ENCODE data around the gene EGFL6. TPM values are rescaled to one million over a fixed set of nuclear protein-coding genes. Genes with fewer than 3 reads are reported as not detected.
A peak's percentile ranks its signal among the peaks of the same experiment; 100 is the strongest.

EGFL6 gene
- total RNA-seq, 1 donor from 2014 or later: not detected

DNA sequence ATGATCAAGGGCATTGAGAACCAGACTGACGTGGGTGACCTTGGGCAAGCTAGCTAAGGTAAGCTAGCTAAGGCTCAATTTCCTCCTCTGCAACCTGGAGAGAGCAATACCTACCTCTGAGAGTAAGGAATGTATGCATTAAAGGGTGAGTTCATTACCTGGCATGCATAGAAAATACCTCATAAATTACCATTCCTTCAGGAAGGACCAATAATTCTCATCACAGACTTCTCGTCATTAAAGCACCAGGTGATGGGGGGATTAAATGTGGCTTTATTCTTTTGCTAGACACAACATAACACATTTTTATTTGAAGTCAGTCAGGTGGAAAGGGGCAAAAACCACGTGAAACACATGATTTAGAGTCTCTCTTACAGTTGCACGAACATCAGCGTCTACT lies 21.5 kb downstream of the EGFL6 start:
- no peak for DNase-seq (ENCODE audit: low spot score in 2 of 2)
- no peaks in the 10 kb centered on the region for H3K4me1 ChIP-seq
- no peak overlapping the region for H3K4me3 ChIP-seq
- intact Hi-C loops (cut with DNase I): no loop called here
- no peaks in the 10 kb centered on the region for H3K9me3 ChIP-seq
- H3K27me3 ChIP-seq: no peaks in the 10 kb centered on the region
- TF ChIP-seq, protein P1, sequence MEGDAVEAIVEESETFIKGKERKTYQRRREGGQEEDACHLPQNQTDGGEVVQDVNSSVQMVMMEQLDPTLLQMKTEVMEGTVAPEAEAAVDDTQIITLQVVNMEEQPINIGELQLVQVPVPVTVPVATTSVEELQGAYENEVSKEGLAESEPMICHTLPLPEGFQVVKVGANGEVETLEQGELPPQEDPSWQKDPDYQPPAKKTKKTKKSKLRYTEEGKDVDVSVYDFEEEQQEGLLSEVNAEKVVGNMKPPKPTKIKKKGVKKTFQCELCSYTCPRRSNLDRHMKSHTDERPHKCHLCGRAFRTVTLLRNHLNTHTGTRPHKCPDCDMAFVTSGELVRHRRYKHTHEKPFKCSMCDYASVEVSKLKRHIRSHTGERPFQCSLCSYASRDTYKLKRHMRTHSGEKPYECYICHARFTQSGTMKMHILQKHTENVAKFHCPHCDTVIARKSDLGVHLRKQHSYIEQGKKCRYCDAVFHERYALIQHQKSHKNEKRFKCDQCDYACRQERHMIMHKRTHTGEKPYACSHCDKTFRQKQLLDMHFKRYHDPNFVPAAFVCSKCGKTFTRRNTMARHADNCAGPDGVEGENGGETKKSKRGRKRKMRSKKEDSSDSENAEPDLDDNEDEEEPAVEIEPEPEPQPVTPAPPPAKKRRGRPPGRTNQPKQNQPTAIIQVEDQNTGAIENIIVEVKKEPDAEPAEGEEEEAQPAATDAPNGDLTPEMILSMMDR (IDR thresholded peaks at IDR 0.05): no peak
- no peak overlapping the region for H3K27ac ChIP-seq
- no peaks in the 10 kb centered on the region for H3K36me3 ChIP-seq

DNA sequence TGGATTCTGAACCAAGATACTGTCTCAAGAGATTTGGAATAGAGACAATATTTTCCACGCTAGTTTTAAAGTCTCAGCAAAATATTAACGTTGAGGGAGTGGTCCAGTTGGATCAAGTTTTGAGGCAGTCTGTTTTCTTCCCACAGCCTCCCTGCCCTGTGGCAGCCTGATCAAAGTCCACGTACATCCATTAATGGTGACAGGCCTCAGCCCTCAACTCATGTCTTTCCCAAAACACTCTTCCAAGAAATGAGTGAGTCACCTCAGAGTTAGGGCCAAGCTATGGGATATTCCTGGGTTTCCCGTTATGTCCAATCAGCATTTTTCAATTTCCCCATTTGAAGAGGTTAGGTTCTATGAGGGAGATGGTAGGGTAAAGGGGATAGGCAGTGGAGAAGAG lies 28.5 kb downstream of the EGFL6 start:
- no peaks in the 10 kb centered on the region for H3K9me3 ChIP-seq
- TF ChIP-seq, protein P1 (IDR thresholded peaks at IDR 0.05): no peak

DNA sequence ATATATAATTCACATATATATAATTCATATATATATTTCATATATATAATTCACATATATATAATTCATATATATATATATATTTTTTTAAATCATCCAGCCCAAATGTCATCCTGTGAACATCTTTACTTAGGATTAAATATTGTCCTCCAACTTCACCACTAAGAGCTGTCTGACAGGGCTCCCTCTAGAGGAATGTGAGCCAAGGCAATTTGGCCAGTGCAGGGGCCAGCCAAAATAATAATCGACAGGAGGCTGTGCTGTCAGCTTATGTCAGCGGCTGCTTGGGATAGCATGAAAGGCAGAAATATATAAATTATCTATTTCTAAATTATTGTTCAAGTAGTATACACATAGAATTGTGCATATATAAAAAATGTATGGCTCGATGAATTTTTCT lies 29.5 kb downstream of the EGFL6 start:
- Histone ChIP-seq H3K4me1 (peaks cover 0 to 3% of the 10 kb centered on the region in 2 donors), H3K27ac (no peak overlapping the region), H3K4me3 (no peak overlapping the region), H3K36me3 (no peaks in the 10 kb centered on the region), H3K9me3 (no peaks in the 10 kb centered on the region), H3K27me3 (no peaks in the 10 kb centered on the region)
- no peak for DNase-seq (ENCODE audit: low spot score in 2 of 2)
- intact Hi-C loops (cut with DNase I): loop anchor here (5.0 kb wide), 1 partner anchor 77 kb away; no protein-coding TSS in a partner anchor
- TF ChIP-seq, protein P1 (IDR thresholded peaks at IDR 0.05): peak in 1 of 3 experiments; percentile 16

More for the DNA sequence above, 28.5 kb downstream of the EGFL6 start:
- H3K27me3 ChIP-seq: no peaks in the 10 kb centered on the region
- DNase-seq (ENCODE audit: low spot score in 2 of 2): no peak
- peaks cover 0 to 3% of the 10 kb centered on the region in 2 donors for H3K4me1 ChIP-seq
- intact Hi-C loops (cut with DNase I): loop anchor here (5.0 kb wide), 1 partner anchor 76 kb away; no protein-coding TSS in a partner anchor
- no peak overlapping the region for H3K4me3 ChIP-seq
- no peaks in the 10 kb centered on the region for H3K36me3 ChIP-seq
- H3K27ac ChIP-seq: no peak overlapping the region

DNA sequence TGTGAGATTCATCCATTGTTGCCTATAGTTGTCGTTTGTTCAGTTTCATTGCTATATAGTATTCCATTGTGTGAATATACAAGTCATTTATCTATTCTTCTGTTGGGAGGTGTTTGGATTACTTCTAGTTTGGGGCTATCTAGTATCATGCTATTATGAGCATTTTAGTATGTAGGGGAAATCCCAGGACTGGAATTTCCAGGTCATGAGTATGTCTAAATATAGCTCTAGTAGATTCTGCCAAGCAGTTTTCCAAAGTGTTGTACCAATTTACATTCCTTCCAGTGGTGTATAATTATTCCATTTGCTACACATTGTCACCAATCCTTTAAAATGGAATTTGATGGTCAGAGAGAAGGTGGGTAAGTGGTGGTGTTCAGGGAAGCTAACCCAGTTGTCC lies 30.1 kb downstream of the EGFL6 start:
- Histone ChIP-seq H3K36me3 (no peaks in the 10 kb centered on the region), H3K27ac (no peak overlapping the region), H3K4me3 (no peak overlapping the region), H3K9me3 (no peaks in the 10 kb centered on the region), H3K27me3 (no peaks in the 10 kb centered on the region), H3K4me1 (peaks cover 0 to 3% of the 10 kb centered on the region in 2 donors)
- intact Hi-C loops (cut with DNase I): loop anchor here (5.0 kb wide), 1 partner anchor 77 kb away; no protein-coding TSS in a partner anchor
- TF ChIP-seq, protein P1 (IDR thresholded peaks at IDR 0.05): no peak
- DNase-seq (ENCODE audit: low spot score in 2 of 2): no peak

DNA sequence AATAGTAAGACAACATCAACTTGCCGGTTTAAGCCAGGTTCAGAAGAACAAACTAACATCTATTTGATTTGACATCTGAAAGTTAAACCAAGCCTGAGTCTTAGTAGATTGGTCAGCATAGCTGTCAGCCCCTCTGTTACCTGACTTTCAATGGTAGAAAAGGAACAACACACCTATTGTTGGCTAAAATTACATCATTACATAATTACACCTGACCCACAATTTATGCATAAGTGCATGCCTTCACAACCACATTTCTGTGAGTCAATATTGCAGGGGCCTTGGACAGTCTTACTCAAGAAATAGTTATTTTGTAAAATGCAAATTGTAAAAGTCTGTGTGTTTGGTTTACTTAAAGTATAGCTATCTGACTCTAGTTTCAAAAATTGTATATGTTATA lies 36.2 kb downstream of the EGFL6 start:
- intact Hi-C loops (cut with DNase I): no loop called here
- TF ChIP-seq, protein P1 (IDR thresholded peaks at IDR 0.05): no peak

More for the DNA sequence above, 36.2 kb downstream of the EGFL6 start:
- H3K27ac ChIP-seq: no peak overlapping the region
- no peak overlapping the region for H3K4me3 ChIP-seq
- no peak for DNase-seq (ENCODE audit: low spot score in 2 of 2)
- H3K27me3 ChIP-seq: no peaks in the 10 kb centered on the region
- no peaks in the 10 kb centered on the region for H3K9me3 ChIP-seq
- H3K4me1 ChIP-seq: no peaks in the 10 kb centered on the region
- H3K36me3 ChIP-seq: no peaks in the 10 kb centered on the region
